ENCODE results near the gene PCYT1A.
A peak's percentile ranks its signal among the peaks of the same experiment; 100 is the strongest.
"Not testable (repeated sequence)": the region's sequence is repeated elsewhere in the genome, so short reads cannot be mapped to it uniquely, and the experiment has no call there.

Gene PCYT1A

DNA sequence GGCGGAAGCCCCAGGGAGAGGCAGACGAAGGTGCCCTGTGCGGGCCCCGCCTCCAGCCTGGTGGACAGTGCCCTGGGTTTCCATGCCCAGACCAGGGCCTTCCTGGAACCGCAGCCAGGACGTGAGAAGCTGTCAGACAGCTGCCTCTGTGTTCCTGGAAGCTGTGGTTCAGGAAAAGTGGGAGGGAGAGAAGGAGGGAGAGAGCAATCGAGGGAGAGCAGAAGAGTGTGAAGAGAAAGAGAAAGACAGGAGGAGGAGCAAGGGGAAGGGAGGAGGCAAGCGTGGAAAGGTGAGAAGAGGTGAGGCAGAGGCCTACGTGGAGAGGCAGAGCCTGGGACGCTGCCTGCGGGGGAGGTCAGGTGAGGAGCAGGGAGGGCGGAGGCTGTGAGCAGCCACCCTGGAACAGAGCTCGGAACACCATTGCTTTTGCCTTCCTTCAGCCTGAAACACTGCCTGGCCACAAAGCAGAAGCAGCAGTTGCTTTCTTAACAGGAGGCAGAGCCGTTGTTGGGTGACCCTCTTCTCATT, 94.9 kb downstream of the PCYT1A start:
- in situ Hi-C loops (cut with MboI; ENCODE audit: low pct_unique_long_range_greater_than_20kb, low sequenced_read_pairs, unreplicated experiment) = loop anchor here (10.0 kb wide), 1 partner anchor 118 kb away; no protein-coding TSS in a partner anchor

DNA sequence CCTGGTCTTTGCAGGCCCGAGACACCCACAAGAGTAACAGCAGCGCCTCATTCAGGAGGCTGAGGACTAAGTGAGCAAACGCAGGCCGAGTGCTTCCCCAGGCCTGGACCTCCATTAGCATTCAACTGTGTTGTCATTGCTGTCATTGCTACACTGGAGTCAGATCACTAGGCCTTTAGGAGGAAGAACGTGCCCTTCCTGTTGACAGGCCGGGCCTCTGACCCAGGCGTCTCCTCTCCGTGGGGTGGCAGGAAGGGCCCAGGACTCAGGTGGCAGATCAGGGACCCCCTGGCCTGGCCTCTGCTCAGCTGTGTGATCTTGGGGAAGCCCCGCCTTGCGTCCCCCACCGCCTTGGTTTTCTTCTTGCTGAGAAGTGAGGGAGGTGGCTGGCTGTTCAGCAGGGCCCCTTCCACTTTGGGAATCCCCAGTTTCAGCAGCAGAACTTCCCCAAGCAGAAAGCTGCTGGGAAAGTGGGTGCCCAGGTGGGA, 95.4 kb downstream of the PCYT1A start:
- in situ Hi-C loops (cut with MboI; ENCODE audit: low pct_unique_long_range_greater_than_20kb, low sequenced_read_pairs, unreplicated experiment) = loop anchor here (10.0 kb wide), 1 partner anchor 117 kb away; no protein-coding TSS in a partner anchor
- peak; percentile 40 for TF ChIP-seq CTCF (IDR thresholded peaks at IDR 0.05; ENCODE audit: extremely low read depth, insufficient read depth, missing control alignments)
- peak; percentile 54 for DNase-seq (ENCODE audit: low spot score)

More for the DNA sequence above, 94.9 kb downstream of the PCYT1A start:
- no peak for DNase-seq (ENCODE audit: low spot score)
- TF ChIP-seq CTCF (IDR thresholded peaks at IDR 0.05; ENCODE audit: extremely low read depth, insufficient read depth, missing control alignments) = no peak

- in situ Hi-C loops (cut with MboI; ENCODE audit: low pct_unique_long_range_greater_than_20kb, low sequenced_read_pairs, unreplicated experiment) = loop anchor here (10.0 kb wide), 1 partner anchor 115 kb away; no protein-coding TSS in a partner anchor
- TF ChIP-seq CTCF (IDR thresholded peaks at IDR 0.05; ENCODE audit: extremely low read depth, insufficient read depth, missing control alignments) = no peak
- DNase-seq (ENCODE audit: low spot score) = no peak
Measured at GRCh38 chr3:196189566-196190347, 97.8 kb downstream of the PCYT1A start.

DNA sequence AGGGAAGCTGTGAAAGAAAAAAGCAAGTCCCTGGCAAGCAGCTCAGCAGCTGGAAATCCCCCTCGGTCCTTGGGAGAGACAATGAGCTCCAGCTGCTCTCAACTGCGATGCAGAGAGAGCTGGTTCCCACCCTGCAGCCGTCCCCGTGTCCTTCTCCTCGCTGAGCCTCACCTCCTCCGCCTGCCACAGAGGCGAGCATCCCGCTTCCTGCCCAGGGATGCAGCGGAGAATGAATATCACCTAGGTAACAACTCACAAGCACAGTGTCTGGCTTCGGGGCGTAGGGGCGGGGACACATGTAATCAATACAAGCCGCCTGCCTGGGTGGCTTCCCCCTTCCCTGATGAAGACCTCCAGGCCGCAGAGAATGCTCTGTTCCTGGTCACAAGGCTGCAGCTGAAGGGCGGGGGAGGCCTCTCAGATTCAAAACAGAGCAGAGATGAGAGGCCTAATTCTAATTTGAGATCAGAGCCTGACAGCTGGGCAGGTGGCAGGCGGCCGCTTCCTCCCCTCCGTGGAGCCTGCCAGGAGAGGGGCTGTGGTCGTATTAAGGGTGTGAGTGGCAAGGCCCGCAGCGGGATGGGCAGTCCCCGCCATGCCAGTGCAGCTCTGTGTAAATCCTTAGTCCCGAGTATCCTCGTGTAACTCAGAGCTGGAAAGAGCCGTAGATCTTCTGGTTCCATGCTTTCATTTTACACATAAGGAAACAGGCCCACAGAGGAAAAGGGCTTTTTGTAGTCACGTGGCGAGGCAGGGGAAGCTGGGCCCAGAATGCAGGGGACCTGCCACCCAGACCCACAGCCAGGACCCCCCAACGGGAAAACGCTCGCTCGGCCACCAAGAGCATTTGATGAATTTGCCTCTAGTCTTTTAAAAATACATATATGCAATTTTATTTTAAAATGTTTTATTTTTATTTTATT, 100.6 kb downstream of the PCYT1A start:
- peak; percentile 71 for DNase-seq (ENCODE audit: low spot score)
- in situ Hi-C loops (cut with MboI; ENCODE audit: low pct_unique_long_range_greater_than_20kb, low sequenced_read_pairs, unreplicated experiment) = no loop called here
- no peak for TF ChIP-seq CTCF (IDR thresholded peaks at IDR 0.05; ENCODE audit: extremely low read depth, insufficient read depth, missing control alignments)

DNA sequence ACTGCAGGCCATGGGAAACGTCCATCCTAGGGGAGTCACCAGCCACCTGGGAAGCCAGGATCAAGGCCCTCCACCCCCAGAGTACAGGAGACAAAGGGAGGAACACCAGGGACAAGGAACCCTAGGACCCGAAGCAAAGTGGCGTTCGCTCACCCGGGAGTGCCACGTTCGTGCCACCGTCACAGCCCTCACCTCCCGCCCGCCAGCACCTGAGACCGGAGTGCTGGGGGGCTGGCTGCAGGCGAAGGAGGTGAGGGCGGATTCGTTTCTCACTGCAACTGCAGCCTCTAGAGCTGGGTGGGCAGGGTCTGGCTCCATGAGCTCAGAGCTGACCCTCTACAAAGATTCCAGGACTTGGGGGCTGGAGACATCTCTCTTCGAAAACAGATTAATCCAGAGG, 102.6 kb downstream of the PCYT1A start:
- no peak for DNase-seq (ENCODE audit: low spot score)
- in situ Hi-C loops (cut with MboI; ENCODE audit: low pct_unique_long_range_greater_than_20kb, low sequenced_read_pairs, unreplicated experiment) = no loop called here
- TF ChIP-seq CTCF (IDR thresholded peaks at IDR 0.05; ENCODE audit: extremely low read depth, insufficient read depth, missing control alignments) = no peak

GRCh38 chr3:196184169-196184432, 103.4 kb downstream of the PCYT1A start:
- DNase-seq (ENCODE audit: low spot score); in situ Hi-C loops (cut with MboI; ENCODE audit: low pct_unique_long_range_greater_than_20kb, low sequenced_read_pairs, unreplicated experiment): not testable (repeated sequence)
